Activated CD4-positive, alpha-beta T cell treated with anti-CD3 and anti-CD28 coated beads, Interleukin-2, amount 10 ng/mL, durations not matched to agents 24 days and 14 days (primary cell): Measurements from ENCODE around the gene PAQR6. TPM values are rescaled to one million over a fixed set of nuclear protein-coding genes. Genes with fewer than 3 reads are reported as not detected.

Experiments
- DNase-seq: peaks from one replicate; pipeline ENCODE4 v3.0.0; 2022
- H3K27ac Mint-ChIP-seq: one replicate; pipeline ENCODE4 v1.8.0; 2022; ENCODE audit warnings: mild to moderate bottlenecking, mixed read lengths
- H3K27me3 Mint-ChIP-seq: one replicate; pipeline ENCODE4 v1.8.0; 2022; ENCODE audit warnings: mixed read lengths
- H3K36me3 Mint-ChIP-seq: one replicate; pipeline ENCODE4 v1.8.0; 2022; ENCODE audit warnings: low read depth, mild to moderate bottlenecking, mixed read lengths
- H3K4me1 Mint-ChIP-seq: one replicate; pipeline ENCODE4 v1.8.0; 2021; ENCODE audit warnings: mixed read lengths
- H3K4me3 Mint-ChIP-seq: one replicate; pipeline ENCODE4 v1.8.0; 2022; ENCODE audit warnings: mild to moderate bottlenecking, moderate library complexity, mixed read lengths
- H3K9me3 Mint-ChIP-seq: one replicate; pipeline ENCODE4 v1.8.0; 2021; ENCODE audit warnings: mixed read lengths
- intact Hi-C: fragments of 100-400 bp; cut with micrococcal nuclease; formaldehyde crosslinking; loops from one replicate; pipeline ENCODE4 v1.15.1; 2023
- total RNA-seq: library from RNA; stranded (reverse); gene quantifications from 2 replicates; pipeline ENCODE4 v1.2.3, GENCODE V29; 2022

PAQR6 gene
- total RNA-seq, 1 donor from 2014 or later: 4.2 TPM

- Mint-ChIP-seq H3K9me3 (peaks cover 1% of the 10 kb centered on the region), H3K36me3 (peaks cover 67% of the 10 kb centered on the region), H3K27ac (peak overlapping the region; percentile 96), H3K27me3 (no peaks in the 10 kb centered on the region), H3K4me1 (peaks cover 43% of the 10 kb centered on the region), H3K4me3 (peak overlapping the region; percentile 98)
- DNase-seq: no peak
- intact Hi-C loops: loop anchor here (10.0 kb wide), 1 partner anchor 291 kb away; the partner anchor contains the start of gene MEF2D
Measured at GRCh38 chr1:156214024-156214748, 33.7 kb downstream of the PAQR6 start.

GRCh38 chr1:156213644-156213966 lies 34.3 kb downstream of the PAQR6 start:
- intact Hi-C loops: loop anchor here (1.0 to 10.0 kb wide), 5 partner anchors 10 to 291 kb away; partner anchors contain the start of genes MEF2D and SMG5
- peaks cover 42% of the 10 kb centered on the region for H3K4me1 Mint-ChIP-seq
- H3K27me3 Mint-ChIP-seq: no peaks in the 10 kb centered on the region
- peaks cover 71% of the 10 kb centered on the region for H3K36me3 Mint-ChIP-seq
- no peak for DNase-seq
- H3K27ac Mint-ChIP-seq: peak overlapping the region; percentile 99
- peak overlapping the region; percentile 98 for H3K4me3 Mint-ChIP-seq
- no peaks in the 10 kb centered on the region for H3K9me3 Mint-ChIP-seq

GRCh38 chr1:156212833-156213643 lies 34.8 kb downstream of the PAQR6 start, which contains the start of gene PMF1:
PMF1 (plus strand) TSS chr1:156213007; CDS start chr1:156213016, 9 bp downstream.
- H3K9me3 Mint-ChIP-seq: no peaks in the 10 kb centered on the region
- H3K4me1 Mint-ChIP-seq: peaks cover 38% of the 10 kb centered on the region
- DNase-seq: peak; percentile 98
- peak within 1 kb of the TSS; percentile 98 for H3K4me3 Mint-ChIP-seq
- H3K27me3 Mint-ChIP-seq: no peaks in the 10 kb centered on the region
- intact Hi-C loops: loop anchor here (1.0 to 10.0 kb wide), 5 partner anchors 10 to 292 kb away; partner anchors contain the start of genes MEF2D and SMG5
- peak within 1 kb of the TSS; percentile 99 for H3K27ac Mint-ChIP-seq
- H3K36me3 Mint-ChIP-seq: peaks cover 70% of the 10 kb centered on the region

- Mint-ChIP-seq H3K27me3 (no peaks in the 10 kb centered on the region), H3K4me1 (peaks cover 31% of the 10 kb centered on the region), H3K4me3 (peak overlapping the region; percentile 98), H3K36me3 (peaks cover 71% of the 10 kb centered on the region), H3K27ac (peak overlapping the region; percentile 99), H3K9me3 (no peaks in the 10 kb centered on the region)
- intact Hi-C loops: loop anchor here (2.0 to 10.0 kb wide), 3 partner anchors 13 to 293 kb away; partner anchors contain the start of genes MEF2D and SMG5
- DNase-seq: no peak
Measured at GRCh38 chr1:156212130-156212529, 35.7 kb downstream of the PAQR6 start.

GRCh38 chr1:156211243-156211642 lies 36.6 kb downstream of the PAQR6 start:
- Mint-ChIP-seq H3K4me1 (peaks cover 31% of the 10 kb centered on the region), H3K36me3 (peaks cover 75% of the 10 kb centered on the region)
- intact Hi-C loops: loop anchor here (10.0 kb wide), 1 partner anchor 294 kb away; the partner anchor contains the start of gene MEF2D

GRCh38 chr1:156204686-156205085 lies 43.2 kb downstream of the PAQR6 start:
- DNase-seq: no peak
- no peaks in the 10 kb centered on the region for H3K9me3 Mint-ChIP-seq
- H3K4me3 Mint-ChIP-seq: no peak overlapping the region
- no peak overlapping the region for H3K27ac Mint-ChIP-seq
- H3K36me3 Mint-ChIP-seq: peaks cover 48% of the 10 kb centered on the region
- peaks cover 22% of the 10 kb centered on the region for H3K4me1 Mint-ChIP-seq
- H3K27me3 Mint-ChIP-seq: no peaks in the 10 kb centered on the region
- intact Hi-C loops: no loop called here

More at GRCh38 chr1:156211243-156211642, 36.6 kb downstream of the PAQR6 start:
- Mint-ChIP-seq H3K27ac (peak overlapping the region; percentile 99), H3K9me3 (no peaks in the 10 kb centered on the region), H3K4me3 (no peak overlapping the region), H3K27me3 (no peaks in the 10 kb centered on the region)
- no peak for DNase-seq

DNA sequence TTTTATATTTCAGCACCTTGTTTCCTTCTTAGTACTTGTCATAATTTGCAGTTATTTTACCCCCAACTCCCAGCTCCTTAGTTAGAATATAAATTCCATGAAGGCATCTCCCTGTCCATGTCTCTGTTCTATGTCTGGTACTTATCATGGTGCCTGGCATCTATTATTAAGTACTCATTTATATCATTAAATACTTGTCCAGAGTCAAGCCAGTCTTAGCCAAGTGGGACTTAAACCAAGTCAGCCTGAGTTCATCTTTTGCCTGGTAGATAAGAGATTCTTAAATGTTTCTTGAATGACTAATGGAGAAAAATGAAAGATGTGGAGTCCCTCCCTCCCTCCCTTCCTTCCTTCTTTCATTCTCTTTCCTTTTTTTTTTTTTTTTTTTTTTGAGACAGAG lies 44.5 kb downstream of the PAQR6 start:
- peaks cover 48% of the 10 kb centered on the region for H3K36me3 Mint-ChIP-seq
- no peak overlapping the region for H3K4me3 Mint-ChIP-seq
- peaks cover 32% of the 10 kb centered on the region for H3K4me1 Mint-ChIP-seq
- no peak overlapping the region for H3K27ac Mint-ChIP-seq
- no peaks in the 10 kb centered on the region for H3K27me3 Mint-ChIP-seq
- intact Hi-C loops: no loop called here
- no peak for DNase-seq
- H3K9me3 Mint-ChIP-seq: no peaks in the 10 kb centered on the region

DNA sequence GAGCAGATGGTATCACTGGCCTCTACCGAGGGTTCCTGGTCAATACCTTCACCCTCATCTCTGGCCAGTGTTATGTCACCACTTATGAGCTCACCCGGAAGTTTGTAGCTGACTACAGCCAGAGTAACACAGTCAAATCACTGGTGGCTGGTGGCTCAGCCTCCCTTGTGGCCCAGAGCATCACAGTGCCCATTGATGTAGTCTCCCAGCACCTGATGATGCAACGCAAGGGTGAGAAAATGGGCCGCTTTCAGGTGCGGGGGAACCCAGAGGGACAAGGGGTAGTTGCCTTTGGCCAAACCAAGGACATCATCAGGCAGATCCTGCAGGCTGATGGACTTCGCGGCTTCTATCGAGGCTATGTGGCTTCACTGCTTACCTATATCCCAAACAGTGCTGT lies 47.8 kb downstream of the PAQR6 start:
- H3K27me3 Mint-ChIP-seq: no peaks in the 10 kb centered on the region
- peaks cover 56% of the 10 kb centered on the region for H3K36me3 Mint-ChIP-seq
- intact Hi-C loops: no loop called here
- no peak overlapping the region for H3K4me3 Mint-ChIP-seq
- H3K27ac Mint-ChIP-seq: peak overlapping the region; percentile 97
- no peak for DNase-seq
- no peaks in the 10 kb centered on the region for H3K9me3 Mint-ChIP-seq
- peaks cover 51% of the 10 kb centered on the region for H3K4me1 Mint-ChIP-seq

DNA sequence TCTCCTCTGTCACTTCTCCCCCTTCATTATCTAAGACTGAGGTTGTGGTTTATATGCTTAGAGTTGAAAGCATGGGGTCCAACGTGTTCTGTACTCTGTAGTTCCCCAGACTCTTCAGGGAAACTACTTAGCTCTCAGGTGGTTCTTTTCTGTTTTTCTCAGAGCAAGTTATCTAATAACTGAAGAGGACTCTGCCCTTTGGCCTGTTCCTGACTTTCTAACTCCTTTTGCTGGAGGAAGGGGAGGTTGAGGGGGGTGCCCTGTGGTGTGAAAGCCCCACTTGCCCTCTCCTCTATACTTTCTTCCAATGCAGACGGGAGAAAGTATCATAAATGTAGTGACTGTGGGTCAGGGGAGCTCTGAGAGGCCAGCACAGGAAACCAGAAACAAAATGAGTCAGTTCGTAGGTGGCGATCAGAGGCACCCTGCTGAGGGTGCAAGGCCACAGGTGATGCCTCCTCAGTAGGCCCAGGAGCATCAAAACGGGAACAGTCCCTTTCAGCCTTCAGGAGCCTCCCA lies 49.0 kb downstream of the PAQR6 start:
- H3K4me1 Mint-ChIP-seq: peaks cover 54% of the 10 kb centered on the region
- intact Hi-C loops: loop anchor here (1.0 to 10.0 kb wide), 5 partner anchors 14 to 556 kb away; partner anchors contain the start of genes HDGF and PMF1
- peak overlapping the region; percentile 97 for H3K27ac Mint-ChIP-seq
- H3K36me3 Mint-ChIP-seq: peaks cover 56% of the 10 kb centered on the region
- H3K27me3 Mint-ChIP-seq: no peaks in the 10 kb centered on the region
- H3K4me3 Mint-ChIP-seq: no peak overlapping the region
- peak; percentile 74 for DNase-seq
- H3K9me3 Mint-ChIP-seq: no peaks in the 10 kb centered on the region

DNA sequence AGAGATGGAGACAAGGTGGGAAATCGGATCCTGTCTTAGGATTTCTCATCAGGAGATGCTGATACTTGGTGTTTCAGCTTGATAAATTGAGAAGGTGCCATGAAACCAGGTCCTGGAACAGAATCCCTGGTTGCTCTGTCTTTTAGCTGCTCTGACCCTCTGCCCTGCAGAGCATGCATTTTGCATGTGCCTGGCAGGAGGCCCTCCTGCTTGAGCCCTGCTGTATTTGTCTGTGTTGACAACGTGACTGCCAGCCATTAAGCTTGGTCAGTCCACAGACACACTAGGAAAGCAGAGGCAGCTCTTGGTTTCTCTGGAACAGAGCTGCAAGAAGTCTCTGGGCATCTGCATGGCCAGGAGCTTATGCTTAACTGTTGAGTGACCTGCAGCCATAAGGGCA lies 51.4 kb downstream of the PAQR6 start:
- Mint-ChIP-seq H3K9me3 (no peaks in the 10 kb centered on the region), H3K27ac (peak overlapping the region; percentile 82), H3K4me3 (peak overlapping the region; percentile 100), H3K27me3 (no peaks in the 10 kb centered on the region), H3K36me3 (peaks cover 59% of the 10 kb centered on the region), H3K4me1 (peaks cover 71% of the 10 kb centered on the region)
- intact Hi-C loops: loop anchor here (5.0 to 10.0 kb wide), 3 partner anchors 34 to 558 kb away; partner anchors contain the start of gene HDGF
- DNase-seq: no peak

DNA sequence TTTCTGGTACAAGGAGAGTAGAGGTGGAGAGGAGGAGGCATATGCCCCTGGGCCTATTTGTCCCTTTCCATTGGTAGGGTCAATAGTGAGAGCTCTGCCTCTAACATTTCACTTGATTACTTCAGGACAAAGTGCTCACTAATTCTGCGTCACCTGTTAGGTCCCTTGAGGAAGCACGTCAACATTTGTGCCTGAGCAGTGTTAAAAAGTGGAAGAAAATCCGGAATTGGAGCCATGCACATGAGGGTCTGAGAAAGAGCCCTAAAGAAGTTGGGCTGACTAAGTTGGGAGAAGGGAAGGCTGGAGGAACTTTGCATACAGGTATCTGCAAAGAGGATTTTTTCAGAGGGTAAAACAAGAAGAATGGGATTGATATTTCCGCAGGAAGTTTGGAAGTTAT lies 52.0 kb downstream of the PAQR6 start:
- intact Hi-C loops: loop anchor here (5.0 to 10.0 kb wide), 3 partner anchors 34 to 559 kb away; partner anchors contain the start of gene HDGF
- H3K27ac Mint-ChIP-seq: peak overlapping the region; percentile 35
- peaks cover 71% of the 10 kb centered on the region for H3K4me1 Mint-ChIP-seq
- H3K4me3 Mint-ChIP-seq: peak overlapping the region; percentile 100
- no peak for DNase-seq
- H3K27me3 Mint-ChIP-seq: no peaks in the 10 kb centered on the region
- H3K36me3 Mint-ChIP-seq: peaks cover 59% of the 10 kb centered on the region
- no peaks in the 10 kb centered on the region for H3K9me3 Mint-ChIP-seq

DNA sequence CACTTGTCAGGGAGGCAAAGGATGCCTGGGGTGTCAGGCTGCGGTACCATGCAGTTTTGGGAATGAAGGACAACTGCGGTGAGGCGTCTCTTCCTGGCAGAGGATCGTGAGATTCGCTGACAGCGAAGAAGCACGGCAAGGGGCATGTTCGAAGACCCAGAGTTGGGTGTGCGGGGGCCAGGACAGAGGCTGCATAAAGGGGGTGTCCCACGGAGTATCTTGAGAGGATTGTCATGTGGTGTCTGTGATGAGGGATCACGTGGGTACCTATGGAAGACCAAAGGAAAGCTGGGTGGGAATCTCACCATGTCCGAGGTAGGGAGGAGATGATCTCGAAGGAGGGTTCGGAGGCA lies 53.6 kb downstream of the PAQR6 start:
- DNase-seq: no peak
- peaks cover 46% of the 10 kb centered on the region for H3K36me3 Mint-ChIP-seq

GRCh38 chr1:156193488-156194299 lies 54.2 kb downstream of the PAQR6 start, which contains the start of gene SLC25A44:
SLC25A44 (plus strand) TSS chr1:156194104; CDS start chr1:156199848, 5,744 bp downstream.
- H3K36me3 Mint-ChIP-seq: peaks cover 40% of the 10 kb centered on the region

More for the DNA sequence above, 53.6 kb downstream of the PAQR6 start:
- H3K27me3 Mint-ChIP-seq: no peaks in the 10 kb centered on the region
- H3K9me3 Mint-ChIP-seq: no peaks in the 10 kb centered on the region
- peaks cover 58% of the 10 kb centered on the region for H3K4me1 Mint-ChIP-seq
- intact Hi-C loops: loop anchor here (1.0 to 10.0 kb wide), 3 partner anchors 140 to 561 kb away; partner anchors contain the start of genes HDGF and LAMTOR2
- peak overlapping the region; percentile 100 for H3K4me3 Mint-ChIP-seq
- H3K27ac Mint-ChIP-seq: peak overlapping the region; percentile 97

More at GRCh38 chr1:156193488-156194299, 54.2 kb downstream of the PAQR6 start, which contains the start of gene SLC25A44:
- intact Hi-C loops: loop anchor here (1.0 to 10.0 kb wide), 8 partner anchors 20 to 561 kb away; partner anchors contain the start of genes HDGF, LAMTOR2, PMF1 and SMG5
- H3K4me3 Mint-ChIP-seq: peak within 1 kb of the TSS; percentile 100
- H3K4me1 Mint-ChIP-seq: peaks cover 52% of the 10 kb centered on the region
- H3K27ac Mint-ChIP-seq: peak within 1 kb of the TSS; percentile 97
- peak; percentile 99 for DNase-seq
- H3K9me3 Mint-ChIP-seq: no peaks in the 10 kb centered on the region
- no peaks in the 10 kb centered on the region for H3K27me3 Mint-ChIP-seq
